Astrocyte (in vitro differentiated cells and primary cell): ENCODE measurements around the gene LANCL1.

Source experiments
- EZH2 ChIP-seq: IDR thresholded peaks from 2 replicates; pipeline ENCODE4 v1.6.1; 2012; ENCODE audit warnings: mild to moderate bottlenecking, low read length, inconsistent platforms; ENCODE audit not compliant: insufficient read depth
- TF ChIP-seq, protein P1 (sequence below): IDR thresholded peaks from 2 replicates; pipeline ENCODE4 v1.5.1; 2011; ENCODE audit warnings: low read depth, mild to moderate bottlenecking, inconsistent platforms, low read length, moderate library complexity; ENCODE audit not compliant: insufficient read depth

- TF ChIP-seq, protein P1, sequence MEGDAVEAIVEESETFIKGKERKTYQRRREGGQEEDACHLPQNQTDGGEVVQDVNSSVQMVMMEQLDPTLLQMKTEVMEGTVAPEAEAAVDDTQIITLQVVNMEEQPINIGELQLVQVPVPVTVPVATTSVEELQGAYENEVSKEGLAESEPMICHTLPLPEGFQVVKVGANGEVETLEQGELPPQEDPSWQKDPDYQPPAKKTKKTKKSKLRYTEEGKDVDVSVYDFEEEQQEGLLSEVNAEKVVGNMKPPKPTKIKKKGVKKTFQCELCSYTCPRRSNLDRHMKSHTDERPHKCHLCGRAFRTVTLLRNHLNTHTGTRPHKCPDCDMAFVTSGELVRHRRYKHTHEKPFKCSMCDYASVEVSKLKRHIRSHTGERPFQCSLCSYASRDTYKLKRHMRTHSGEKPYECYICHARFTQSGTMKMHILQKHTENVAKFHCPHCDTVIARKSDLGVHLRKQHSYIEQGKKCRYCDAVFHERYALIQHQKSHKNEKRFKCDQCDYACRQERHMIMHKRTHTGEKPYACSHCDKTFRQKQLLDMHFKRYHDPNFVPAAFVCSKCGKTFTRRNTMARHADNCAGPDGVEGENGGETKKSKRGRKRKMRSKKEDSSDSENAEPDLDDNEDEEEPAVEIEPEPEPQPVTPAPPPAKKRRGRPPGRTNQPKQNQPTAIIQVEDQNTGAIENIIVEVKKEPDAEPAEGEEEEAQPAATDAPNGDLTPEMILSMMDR = no peak
- TF ChIP-seq EZH2 = no peak
Observed at GRCh38 chr2:210515911-210516310, 39.4 kb upstream of the LANCL1 start.
